GM23338 (cell line): ENCODE measurements around the gene LDB1. TPM values are rescaled to one million over a fixed set of nuclear protein-coding genes. Genes with fewer than 3 reads are reported as not detected.

ENCODE experiments used
- ATAC-seq: fragments of 200-7000 bp; cut with Tn5 transposase; 3 replicates; pipeline ENCODE4 v1.9.1; 2020
- DNase-seq: peaks from one replicate; pipeline ENCODE4 v3.0.0-alpha.2; 2015; ENCODE audit warnings: low spot score
- H2AFZ ChIP-seq: fragments of 200-600 bp; sonication (generic); 2 replicates; pipeline ENCODE4 v1.8.0; 2016; ENCODE audit warnings: antibody characterized with exemption, mild to moderate bottlenecking, moderate library complexity
- H3F3A ChIP-seq: fragments of 200-600 bp; sonication (generic); replicated peaks from 2 replicates; pipeline ENCODE4 v1.8.0; 2017; ENCODE audit warnings: antibody characterized with exemption, mixed run types, low read depth
- H3K27ac ChIP-seq: fragments of 200-600 bp; sonication (generic); 2 replicates; pipeline ENCODE4 v1.6.1; 2016; ENCODE audit warnings: low read depth
- H3K27me3 ChIP-seq: fragments of 200-600 bp; sonication (generic); 2 replicates; pipeline ENCODE4 v1.8.0; 2016; ENCODE audit warnings: mild to moderate bottlenecking, mixed run types, moderate library complexity; ENCODE audit not compliant: insufficient read depth
- H3K36me3 ChIP-seq: fragments of 200-600 bp; sonication (generic); 2 replicates; pipeline ENCODE4 v1.8.0; 2016; ENCODE audit warnings: mild to moderate bottlenecking; ENCODE audit not compliant: insufficient read depth
- H3K4me1 ChIP-seq: fragments of 200-600 bp; sonication (generic); 2 replicates; pipeline ENCODE4 v1.8.0; 2016; ENCODE audit warnings: mild to moderate bottlenecking, moderate library complexity; ENCODE audit not compliant: insufficient read depth
- H3K4me2 ChIP-seq: fragments of 200-600 bp; sonication (generic); 2 replicates; pipeline ENCODE4 v1.7.1; 2017; ENCODE audit warnings: mixed run types
- H3K4me3 ChIP-seq: fragments of 200-600 bp; sonication (generic); 2 replicates; pipeline ENCODE4 v1.6.1; 2016; ENCODE audit warnings: mixed run types
- H3K79me2 ChIP-seq: fragments of 200-600 bp; sonication (generic); replicated peaks from 2 replicates; pipeline ENCODE4 v1.8.0; 2017; ENCODE audit warnings: mild to moderate bottlenecking; ENCODE audit not compliant: insufficient read depth
- H3K9me2 ChIP-seq: fragments of 200-600 bp; sonication (generic); 2 replicates; pipeline ENCODE4 v1.8.0; 2017; ENCODE audit not compliant: insufficient read depth
- H4K20me1 ChIP-seq: fragments of 200-600 bp; sonication (generic); replicated peaks from 2 replicates; pipeline ENCODE4 v1.8.0; 2017; ENCODE audit warnings: mild to moderate bottlenecking; ENCODE audit not compliant: insufficient read depth
- H3K27ac Mint-ChIP-seq: 2 replicates; pipeline ENCODE4 v1.8.0; 2020; ENCODE audit warnings: inconsistent platforms, mild to moderate bottlenecking, moderate library complexity, mixed read lengths
- H3K27me3 Mint-ChIP-seq: 3 replicates; pipeline ENCODE4 v1.8.0; 2022; ENCODE audit warnings: low read depth, mild to moderate bottlenecking, moderate library complexity, mixed read lengths, inconsistent platforms; ENCODE audit not compliant: insufficient read depth, poor library complexity
- H3K36me3 Mint-ChIP-seq: 3 replicates; pipeline ENCODE4 v1.8.0; 2021; ENCODE audit warnings: low read depth, mild to moderate bottlenecking, inconsistent platforms, moderate library complexity, mixed read lengths
- H3K4me1 Mint-ChIP-seq: 3 replicates; pipeline ENCODE4 v1.8.0; 2020; ENCODE audit warnings: mild to moderate bottlenecking, inconsistent platforms, mixed read lengths
- H3K4me3 Mint-ChIP-seq: 3 replicates; pipeline ENCODE4 v1.8.0; 2021; ENCODE audit warnings: moderate library complexity, mild to moderate bottlenecking, inconsistent platforms, mixed read lengths
- H3K9me3 Mint-ChIP-seq: 3 replicates; pipeline ENCODE4 v1.8.0; 2020; ENCODE audit warnings: moderate library complexity, mild to moderate bottlenecking, inconsistent platforms, mixed read lengths
- CREB1 ChIP-seq: fragments of 250-450 bp; sonication (Bioruptor Pico); IDR thresholded peaks from 2 replicates; pipeline ENCODE4 v1.5.0; 2020; ENCODE audit warnings: low read depth, mild to moderate bottlenecking, moderate library complexity
- ETS1 ChIP-seq: IDR thresholded peaks from 2 replicates; pipeline ENCODE4 v1.6.1; 2016; ENCODE audit warnings: antibody characterized with exemption
- EZH2 ChIP-seq: fragments of 200-600 bp; sonication (generic); IDR thresholded peaks from one replicate; pipeline ENCODE4 v1.8.0; 2017; ENCODE audit warnings: antibody characterized with exemption, mild to moderate bottlenecking, low read depth; ENCODE audit not compliant: unreplicated experiment
- EZH2phosphoT487 ChIP-seq: fragments of 200-600 bp; sonication (generic); IDR thresholded peaks from one replicate; pipeline ENCODE4 v1.8.1; 2018; ENCODE audit warnings: antibody characterized with exemption; ENCODE audit not compliant: unreplicated experiment
- JUNB ChIP-seq: IDR thresholded peaks from one replicate; pipeline ENCODE4 v1.6.1; 2016; ENCODE audit warnings: antibody characterized with exemption; ENCODE audit not compliant: unreplicated experiment
- NANOG ChIP-seq: IDR thresholded peaks from 2 replicates; pipeline ENCODE4 v1.6.1; 2016; ENCODE audit warnings: antibody characterized with exemption, borderline replicate concordance
- POLR2AphosphoS5 ChIP-seq: IDR thresholded peaks from 2 replicates; pipeline ENCODE4 v1.6.1; 2016; ENCODE audit warnings: antibody characterized with exemption, low read depth
- STAT1 ChIP-seq: IDR thresholded peaks from one replicate; pipeline ENCODE4 v1.6.1; 2016; ENCODE audit warnings: antibody characterized with exemption; ENCODE audit not compliant: unreplicated experiment
- ZNF114 ChIP-seq: fragments of 250-450 bp; sonication (Bioruptor Pico); IDR thresholded peaks from 2 replicates; pipeline ENCODE4 v1.5.0; 2020; ENCODE audit warnings: mild to moderate bottlenecking, moderate library complexity
- ZNF331 ChIP-seq: fragments of 250-450 bp; sonication (Bioruptor Pico); IDR thresholded peaks from 2 replicates; pipeline ENCODE4 v1.5.0; 2020; ENCODE audit warnings: low read depth, mild to moderate bottlenecking, moderate library complexity
- polyA plus RNA-seq: library from polyadenylated mRNA; unstranded; fragments of >200 nt; fragmentation: Nextera tagmentation; extraction: Ambion mirVana; gene quantifications from 2 replicates; pipeline ENCODE4 v1.2.1, GENCODE V29; 2016
- total RNA-seq: library from RNA; depleted of rRNA; stranded (reverse); fragments of >200 nt; shearing (Covaris generic); gene quantifications from 2 replicates; pipeline ENCODE4 v1.2.3, GENCODE V29; 2014
- TF ChIP-seq, protein P1 (sequence below): fragments of 250-450 bp; sonication (Bioruptor Pico); IDR thresholded peaks from 2 replicates; pipeline ENCODE4 v1.5.0; 2020; ENCODE audit warnings: mild to moderate bottlenecking, moderate library complexity
- TF ChIP-seq, protein P2 (sequence below), 2 experiments: fragments of 200-600 bp in 1 of 2; sonication (generic) in 1 of 2; conservative IDR thresholded peaks; 2 replicates each; pipeline versions ENCODE4 v1.5.1 to v1.6.1; 2016 to 2017; ENCODE audit warnings: antibody characterized with exemption in 2 of 2, low read depth in 2 of 2, mild to moderate bottlenecking in 2 of 2, moderate library complexity in 1 of 2
- TF ChIP-seq, protein P3 (sequence below): IDR thresholded peaks from one replicate; pipeline ENCODE4 v1.6.1; 2018; ENCODE audit warnings: antibody characterized with exemption; ENCODE audit not compliant: unreplicated experiment

Gene LDB1
- total and polyA plus RNA-seq, 2 experiments from 2014 or later: 16.3 to 69.3 TPM

DNA sequence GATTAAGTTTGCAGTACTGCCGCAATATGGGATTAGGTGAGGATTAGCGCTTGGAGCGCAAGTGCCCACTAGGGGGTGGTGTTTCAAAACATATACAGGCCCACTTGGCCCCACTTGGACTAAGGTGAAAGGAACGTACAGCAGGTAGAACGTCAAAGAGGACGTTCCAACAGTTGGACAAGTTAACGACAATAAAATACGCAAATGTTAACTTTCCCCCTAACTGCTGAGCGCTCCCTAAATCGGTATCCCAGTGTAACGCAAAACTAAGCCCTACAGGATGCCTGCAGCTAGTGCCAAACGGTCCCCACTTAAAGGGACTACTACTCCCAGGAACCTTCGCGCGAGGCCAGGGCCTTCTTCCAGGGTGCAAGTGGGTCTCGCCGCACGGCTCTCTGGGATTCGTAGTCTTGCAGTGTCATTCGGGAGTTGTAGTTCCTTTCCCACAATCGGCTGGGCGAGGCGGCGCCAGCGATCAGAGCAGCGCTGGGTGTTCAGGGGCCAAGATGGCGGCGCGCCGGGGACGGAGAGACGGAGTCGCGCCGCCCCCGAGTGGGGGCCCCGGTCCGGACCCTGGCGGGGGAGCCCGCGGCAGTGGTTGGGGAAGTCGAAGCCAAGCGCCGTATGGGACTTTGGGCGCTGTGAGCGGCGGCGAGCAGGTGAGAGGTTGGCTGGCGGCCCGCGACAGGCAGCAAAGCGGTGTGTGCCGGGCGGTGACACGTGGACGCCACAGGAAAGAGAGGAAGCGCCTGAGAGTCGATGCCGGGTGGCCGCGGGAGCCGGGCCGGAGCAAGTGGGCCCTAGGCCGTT is 12.6 kb upstream of the LDB1 start, which contains the start of gene PPRC1:
Gene PPRC1, plus strand, starts transcription at position 478 of the 810 bp plus-strand sequence. Its CDS starts 29 bp downstream, at position 507.
- H3K27me3 ChIP-seq: no peaks in the 10 kb centered on the region
- Mint-ChIP-seq H3K36me3 (peaks cover 26% of the 10 kb centered on the region), H3K27me3 (peaks cover 15% of the 10 kb centered on the region), H3K4me1 (peaks cover 23% of the 10 kb centered on the region), H3K4me3 (peak within 1 kb of the TSS; percentile 94), H3K27ac (peak within 1 kb of the TSS; percentile 99), H3K9me3 (no peaks in the 10 kb centered on the region)
- 0 out of 2 replicates have a peak within 1 kb of the TSS, but pooled peaks have one; percentile 20 for H2AFZ ChIP-seq
- peaks cover 37% of the 10 kb centered on the region for H4K20me1 ChIP-seq
- H3K79me2 ChIP-seq: peaks cover 49% of the 10 kb centered on the region
- no peak for TF ChIP-seq NANOG
- peak; percentile 100 for TF ChIP-seq ETS1
- TF ChIP-seq, protein P1, sequence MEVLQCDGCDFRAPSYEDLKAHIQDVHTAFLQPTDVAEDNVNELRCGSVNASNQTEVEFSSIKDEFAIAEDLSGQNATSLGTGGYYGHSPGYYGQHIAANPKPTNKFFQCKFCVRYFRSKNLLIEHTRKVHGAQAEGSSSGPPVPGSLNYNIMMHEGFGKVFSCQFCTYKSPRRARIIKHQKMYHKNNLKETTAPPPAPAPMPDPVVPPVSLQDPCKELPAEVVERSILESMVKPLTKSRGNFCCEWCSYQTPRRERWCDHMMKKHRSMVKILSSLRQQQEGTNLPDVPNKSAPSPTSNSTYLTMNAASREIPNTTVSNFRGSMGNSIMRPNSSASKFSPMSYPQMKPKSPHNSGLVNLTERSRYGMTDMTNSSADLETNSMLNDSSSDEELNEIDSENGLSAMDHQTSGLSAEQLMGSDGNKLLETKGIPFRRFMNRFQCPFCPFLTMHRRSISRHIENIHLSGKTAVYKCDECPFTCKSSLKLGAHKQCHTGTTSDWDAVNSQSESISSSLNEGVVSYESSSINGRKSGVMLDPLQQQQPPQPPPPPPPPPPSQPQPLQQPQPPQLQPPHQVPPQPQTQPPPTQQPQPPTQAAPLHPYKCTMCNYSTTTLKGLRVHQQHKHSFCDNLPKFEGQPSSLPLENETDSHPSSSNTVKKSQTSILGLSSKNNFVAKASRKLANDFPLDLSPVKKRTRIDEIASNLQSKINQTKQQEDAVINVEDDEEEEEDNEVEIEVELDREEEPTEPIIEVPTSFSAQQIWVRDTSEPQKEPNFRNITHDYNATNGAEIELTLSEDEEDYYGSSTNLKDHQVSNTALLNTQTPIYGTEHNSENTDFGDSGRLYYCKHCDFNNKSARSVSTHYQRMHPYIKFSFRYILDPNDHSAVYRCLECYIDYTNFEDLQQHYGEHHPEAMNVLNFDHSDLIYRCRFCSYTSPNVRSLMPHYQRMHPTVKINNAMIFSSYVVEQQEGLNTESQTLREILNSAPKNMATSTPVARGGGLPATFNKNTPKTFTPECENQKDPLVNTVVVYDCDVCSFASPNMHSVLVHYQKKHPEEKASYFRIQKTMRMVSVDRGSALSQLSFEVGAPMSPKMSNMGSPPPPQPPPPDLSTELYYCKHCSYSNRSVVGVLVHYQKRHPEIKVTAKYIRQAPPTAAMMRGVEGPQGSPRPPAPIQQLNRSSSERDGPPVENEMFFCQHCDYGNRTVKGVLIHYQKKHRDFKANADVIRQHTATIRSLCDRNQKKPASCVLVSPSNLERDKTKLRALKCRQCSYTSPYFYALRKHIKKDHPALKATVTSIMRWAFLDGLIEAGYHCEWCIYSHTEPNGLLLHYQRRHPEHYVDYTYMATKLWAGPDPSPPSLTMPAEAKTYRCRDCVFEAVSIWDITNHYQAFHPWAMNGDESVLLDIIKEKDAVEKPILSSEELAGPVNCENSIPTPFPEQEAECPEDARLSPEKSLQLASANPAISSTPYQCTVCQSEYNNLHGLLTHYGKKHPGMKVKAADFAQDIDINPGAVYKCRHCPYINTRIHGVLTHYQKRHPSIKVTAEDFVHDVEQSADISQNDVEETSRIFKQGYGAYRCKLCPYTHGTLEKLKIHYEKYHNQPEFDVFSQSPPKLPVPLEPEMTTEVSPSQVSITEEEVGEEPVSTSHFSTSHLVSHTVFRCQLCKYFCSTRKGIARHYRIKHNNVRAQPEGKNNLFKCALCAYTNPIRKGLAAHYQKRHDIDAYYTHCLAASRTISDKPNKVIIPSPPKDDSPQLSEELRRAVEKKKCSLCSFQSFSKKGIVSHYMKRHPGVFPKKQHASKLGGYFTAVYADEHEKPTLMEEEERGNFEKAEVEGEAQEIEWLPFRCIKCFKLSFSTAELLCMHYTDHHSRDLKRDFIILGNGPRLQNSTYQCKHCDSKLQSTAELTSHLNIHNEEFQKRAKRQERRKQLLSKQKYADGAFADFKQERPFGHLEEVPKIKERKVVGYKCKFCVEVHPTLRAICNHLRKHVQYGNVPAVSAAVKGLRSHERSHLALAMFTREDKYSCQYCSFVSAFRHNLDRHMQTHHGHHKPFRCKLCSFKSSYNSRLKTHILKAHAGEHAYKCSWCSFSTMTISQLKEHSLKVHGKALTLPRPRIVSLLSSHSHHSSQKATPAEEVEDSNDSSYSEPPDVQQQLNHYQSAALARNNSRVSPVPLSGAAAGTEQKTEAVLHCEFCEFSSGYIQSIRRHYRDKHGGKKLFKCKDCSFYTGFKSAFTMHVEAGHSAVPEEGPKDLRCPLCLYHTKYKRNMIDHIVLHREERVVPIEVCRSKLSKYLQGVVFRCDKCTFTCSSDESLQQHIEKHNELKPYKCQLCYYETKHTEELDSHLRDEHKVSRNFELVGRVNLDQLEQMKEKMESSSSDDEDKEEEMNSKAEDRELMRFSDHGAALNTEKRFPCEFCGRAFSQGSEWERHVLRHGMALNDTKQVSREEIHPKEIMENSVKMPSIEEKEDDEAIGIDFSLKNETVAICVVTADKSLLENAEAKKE: no peak
- peak; percentile 17 for TF ChIP-seq STAT1
- TF ChIP-seq, protein P2, sequence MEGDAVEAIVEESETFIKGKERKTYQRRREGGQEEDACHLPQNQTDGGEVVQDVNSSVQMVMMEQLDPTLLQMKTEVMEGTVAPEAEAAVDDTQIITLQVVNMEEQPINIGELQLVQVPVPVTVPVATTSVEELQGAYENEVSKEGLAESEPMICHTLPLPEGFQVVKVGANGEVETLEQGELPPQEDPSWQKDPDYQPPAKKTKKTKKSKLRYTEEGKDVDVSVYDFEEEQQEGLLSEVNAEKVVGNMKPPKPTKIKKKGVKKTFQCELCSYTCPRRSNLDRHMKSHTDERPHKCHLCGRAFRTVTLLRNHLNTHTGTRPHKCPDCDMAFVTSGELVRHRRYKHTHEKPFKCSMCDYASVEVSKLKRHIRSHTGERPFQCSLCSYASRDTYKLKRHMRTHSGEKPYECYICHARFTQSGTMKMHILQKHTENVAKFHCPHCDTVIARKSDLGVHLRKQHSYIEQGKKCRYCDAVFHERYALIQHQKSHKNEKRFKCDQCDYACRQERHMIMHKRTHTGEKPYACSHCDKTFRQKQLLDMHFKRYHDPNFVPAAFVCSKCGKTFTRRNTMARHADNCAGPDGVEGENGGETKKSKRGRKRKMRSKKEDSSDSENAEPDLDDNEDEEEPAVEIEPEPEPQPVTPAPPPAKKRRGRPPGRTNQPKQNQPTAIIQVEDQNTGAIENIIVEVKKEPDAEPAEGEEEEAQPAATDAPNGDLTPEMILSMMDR (conservative IDR thresholded peaks at IDR 0.05; ENCODE audit: low read depth in 2 of 2): peak; percentile 85 to 94
- no peak for TF ChIP-seq ZNF114 (CRISPR knock-in tag)
- TF ChIP-seq ZNF331 (CRISPR knock-in tag): no peak
- TF ChIP-seq, protein P3, sequence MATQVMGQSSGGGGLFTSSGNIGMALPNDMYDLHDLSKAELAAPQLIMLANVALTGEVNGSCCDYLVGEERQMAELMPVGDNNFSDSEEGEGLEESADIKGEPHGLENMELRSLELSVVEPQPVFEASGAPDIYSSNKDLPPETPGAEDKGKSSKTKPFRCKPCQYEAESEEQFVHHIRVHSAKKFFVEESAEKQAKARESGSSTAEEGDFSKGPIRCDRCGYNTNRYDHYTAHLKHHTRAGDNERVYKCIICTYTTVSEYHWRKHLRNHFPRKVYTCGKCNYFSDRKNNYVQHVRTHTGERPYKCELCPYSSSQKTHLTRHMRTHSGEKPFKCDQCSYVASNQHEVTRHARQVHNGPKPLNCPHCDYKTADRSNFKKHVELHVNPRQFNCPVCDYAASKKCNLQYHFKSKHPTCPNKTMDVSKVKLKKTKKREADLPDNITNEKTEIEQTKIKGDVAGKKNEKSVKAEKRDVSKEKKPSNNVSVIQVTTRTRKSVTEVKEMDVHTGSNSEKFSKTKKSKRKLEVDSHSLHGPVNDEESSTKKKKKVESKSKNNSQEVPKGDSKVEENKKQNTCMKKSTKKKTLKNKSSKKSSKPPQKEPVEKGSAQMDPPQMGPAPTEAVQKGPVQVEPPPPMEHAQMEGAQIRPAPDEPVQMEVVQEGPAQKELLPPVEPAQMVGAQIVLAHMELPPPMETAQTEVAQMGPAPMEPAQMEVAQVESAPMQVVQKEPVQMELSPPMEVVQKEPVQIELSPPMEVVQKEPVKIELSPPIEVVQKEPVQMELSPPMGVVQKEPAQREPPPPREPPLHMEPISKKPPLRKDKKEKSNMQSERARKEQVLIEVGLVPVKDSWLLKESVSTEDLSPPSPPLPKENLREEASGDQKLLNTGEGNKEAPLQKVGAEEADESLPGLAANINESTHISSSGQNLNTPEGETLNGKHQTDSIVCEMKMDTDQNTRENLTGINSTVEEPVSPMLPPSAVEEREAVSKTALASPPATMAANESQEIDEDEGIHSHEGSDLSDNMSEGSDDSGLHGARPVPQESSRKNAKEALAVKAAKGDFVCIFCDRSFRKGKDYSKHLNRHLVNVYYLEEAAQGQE: no peak
- peak; percentile 88 for TF ChIP-seq POLR2AphosphoS5
- peak; percentile 56 for TF ChIP-seq CREB1 (CRISPR knock-in tag)
- no peak for TF ChIP-seq EZH2
- peak; percentile 30 for TF ChIP-seq JUNB
- TF ChIP-seq EZH2phosphoT487: no peak
- H3K36me3 ChIP-seq: peaks cover 3% of the 10 kb centered on the region
- no peaks in the 10 kb centered on the region for H3K9me2 ChIP-seq
- H3K4me1 ChIP-seq: peaks cover 24% of the 10 kb centered on the region
- H3K27ac ChIP-seq: peak within 1 kb of the TSS; percentile 85
- DNase-seq: peak; percentile 99
- peak; percentile 93 for ATAC-seq
- peak within 1 kb of the TSS; percentile 99 for H3K4me3 ChIP-seq
- 0 out of 2 replicates have a peak, but pooled peaks cover 5% of the 10 kb centered on the region for H3F3A ChIP-seq
- peak within 1 kb of the TSS; percentile 99 for H3K4me2 ChIP-seq
